AG04450 (cell line): ENCODE results near the gene ALDH3B2. TPM values are rescaled to one million over a fixed set of nuclear protein-coding genes. Genes with fewer than 3 reads are reported as not detected.
"Not testable (repeated sequence)": the region's sequence is repeated elsewhere in the genome, so short reads cannot be mapped to it uniquely, and the experiment has no call there.

Experiments
- CTCF ChIA-PET: fragments of 300-600, 350-600 bp; formaldehyde crosslinking; extraction: SDS; loops from one replicate; lab custom pipeline; 2022; ENCODE audit warnings: antibody characterized with exemption, inconsistent platforms; lab: Charles Lee
- POLR2A ChIA-PET: fragments of 350-600 bp; formaldehyde crosslinking; extraction: SDS; loops from one replicate; lab custom pipeline; 2021; ENCODE audit warnings: antibody characterized with exemption, inconsistent platforms; lab: Yijun Ruan, JAX
- DNase-seq: peaks from one replicate; pipeline ENCODE4 v3.0.0-alpha.2; 2011; ENCODE audit warnings: low read depth, low spot score
- H3K27ac ChIP-seq: one replicate; pipeline ENCODE4 v1.5.1; 2012; ENCODE audit warnings: low read depth, low read length, control low read depth
- H3K27me3 ChIP-seq: one replicate; pipeline ENCODE4 v1.6.0; 2012; ENCODE audit warnings: low read length; ENCODE audit not compliant: control insufficient read depth, insufficient read depth
- H3K4me3 ChIP-seq: 2 replicates; pipeline ENCODE4 v1.5.1; 2011; ENCODE audit warnings: mild to moderate bottlenecking, low read depth, low read length, control low read depth
- H3K9me3 ChIP-seq: 2 replicates; pipeline ENCODE4 v1.5.1; 2012; ENCODE audit warnings: low read length; ENCODE audit not compliant: control insufficient read depth, insufficient read depth
- polyA plus RNA-seq: library from polyadenylated mRNA; depleted of rRNA; stranded (reverse); fragments of >200 nt; gene quantifications from 2 replicates; pipeline ENCODE4 v1.2.3, GENCODE V29; 2011
- TF ChIP-seq, protein P1 (sequence below): IDR thresholded peaks from 2 replicates; pipeline ENCODE4 v1.5.1; 2011; ENCODE audit warnings: low read depth, low read length, control low read depth, inconsistent platforms

ALDH3B2 gene
- polyA plus RNA-seq, 1 experiment, result not detected

DNA sequence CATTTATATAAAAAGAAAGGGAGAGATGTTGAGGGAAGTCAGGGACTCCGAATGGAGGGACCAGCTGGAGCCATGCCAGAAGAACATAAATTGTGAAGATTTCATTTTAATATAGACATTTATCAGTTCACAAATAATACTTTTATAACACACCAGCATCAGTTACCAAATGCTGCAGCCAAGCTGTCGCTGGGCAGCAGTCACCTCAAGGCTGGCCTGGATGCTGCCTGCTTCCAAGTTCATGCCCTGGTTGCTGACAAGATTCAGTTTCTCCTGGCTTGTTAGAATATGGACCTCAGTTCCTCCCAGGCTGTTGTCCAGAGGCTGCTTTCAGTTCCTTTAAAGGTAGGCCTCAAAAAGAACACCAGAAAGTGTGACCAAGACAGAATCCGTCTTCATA lies 30.8 kb upstream of the ALDH3B2 start:
- POLR2A ChIA-PET, result no interaction called here
- TF ChIP-seq, protein P1, sequence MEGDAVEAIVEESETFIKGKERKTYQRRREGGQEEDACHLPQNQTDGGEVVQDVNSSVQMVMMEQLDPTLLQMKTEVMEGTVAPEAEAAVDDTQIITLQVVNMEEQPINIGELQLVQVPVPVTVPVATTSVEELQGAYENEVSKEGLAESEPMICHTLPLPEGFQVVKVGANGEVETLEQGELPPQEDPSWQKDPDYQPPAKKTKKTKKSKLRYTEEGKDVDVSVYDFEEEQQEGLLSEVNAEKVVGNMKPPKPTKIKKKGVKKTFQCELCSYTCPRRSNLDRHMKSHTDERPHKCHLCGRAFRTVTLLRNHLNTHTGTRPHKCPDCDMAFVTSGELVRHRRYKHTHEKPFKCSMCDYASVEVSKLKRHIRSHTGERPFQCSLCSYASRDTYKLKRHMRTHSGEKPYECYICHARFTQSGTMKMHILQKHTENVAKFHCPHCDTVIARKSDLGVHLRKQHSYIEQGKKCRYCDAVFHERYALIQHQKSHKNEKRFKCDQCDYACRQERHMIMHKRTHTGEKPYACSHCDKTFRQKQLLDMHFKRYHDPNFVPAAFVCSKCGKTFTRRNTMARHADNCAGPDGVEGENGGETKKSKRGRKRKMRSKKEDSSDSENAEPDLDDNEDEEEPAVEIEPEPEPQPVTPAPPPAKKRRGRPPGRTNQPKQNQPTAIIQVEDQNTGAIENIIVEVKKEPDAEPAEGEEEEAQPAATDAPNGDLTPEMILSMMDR, result no peak

DNA sequence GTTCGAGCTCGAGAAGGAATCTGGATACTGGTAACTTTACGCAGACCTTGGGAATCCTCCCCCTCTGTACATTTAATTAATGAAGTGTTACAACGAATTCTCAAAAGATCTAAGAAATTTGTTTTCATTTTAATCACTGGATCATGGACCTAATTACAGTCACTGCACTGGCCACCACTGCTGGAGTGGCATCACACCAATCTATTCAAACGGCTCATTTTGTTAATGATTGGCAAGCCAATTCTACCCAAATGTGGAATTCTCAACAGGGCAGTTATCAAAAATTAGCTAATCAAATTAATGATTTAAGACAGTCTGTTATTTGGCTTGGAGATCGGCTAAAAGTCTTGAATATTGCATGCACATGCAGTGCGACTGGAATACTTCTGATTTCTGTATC lies 30.1 kb upstream of the ALDH3B2 start:
- CTCF ChIA-PET, result no interaction called here
- peaks cover 5% of the 10 kb centered on the region for H3K27me3 ChIP-seq
- no peak overlapping the region for H3K4me3 ChIP-seq
- POLR2A ChIA-PET, result no interaction called here
- H3K27ac ChIP-seq, result no peak overlapping the region
- TF ChIP-seq, protein P1, result no peak
- H3K9me3 ChIP-seq, result no peaks in the 10 kb centered on the region
- DNase-seq, result no peak

More for the DNA sequence above, 30.8 kb upstream of the ALDH3B2 start:
- DNase-seq, result no peak
- H3K27me3 ChIP-seq, result peaks cover 5% of the 10 kb centered on the region
- CTCF ChIA-PET, result no interaction called here
- H3K4me3 ChIP-seq, result no peak overlapping the region
- no peak overlapping the region for H3K27ac ChIP-seq
- no peaks in the 10 kb centered on the region for H3K9me3 ChIP-seq

DNA sequence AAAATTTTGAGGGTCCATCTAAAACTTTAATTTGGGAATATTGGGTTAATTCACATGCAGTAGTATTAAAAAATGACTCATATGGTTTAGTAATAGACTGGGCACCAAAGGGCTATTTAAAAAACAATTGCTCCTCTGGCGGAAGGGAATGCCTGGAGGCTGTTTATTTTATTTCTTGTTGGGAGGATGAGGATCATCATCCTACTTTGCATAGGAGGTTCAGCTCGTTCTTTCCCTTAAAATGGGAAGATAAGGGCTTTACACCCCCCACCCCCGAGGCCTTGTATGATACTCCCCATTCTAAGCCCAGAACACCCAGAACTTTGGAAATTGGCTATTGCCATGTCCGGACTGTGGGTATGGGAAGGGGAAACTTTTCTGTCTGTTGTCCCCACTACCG lies 29.3 kb upstream of the ALDH3B2 start:
- DNase-seq, CTCF ChIA-PET, POLR2A ChIA-PET: not testable (repeated sequence)

DNA sequence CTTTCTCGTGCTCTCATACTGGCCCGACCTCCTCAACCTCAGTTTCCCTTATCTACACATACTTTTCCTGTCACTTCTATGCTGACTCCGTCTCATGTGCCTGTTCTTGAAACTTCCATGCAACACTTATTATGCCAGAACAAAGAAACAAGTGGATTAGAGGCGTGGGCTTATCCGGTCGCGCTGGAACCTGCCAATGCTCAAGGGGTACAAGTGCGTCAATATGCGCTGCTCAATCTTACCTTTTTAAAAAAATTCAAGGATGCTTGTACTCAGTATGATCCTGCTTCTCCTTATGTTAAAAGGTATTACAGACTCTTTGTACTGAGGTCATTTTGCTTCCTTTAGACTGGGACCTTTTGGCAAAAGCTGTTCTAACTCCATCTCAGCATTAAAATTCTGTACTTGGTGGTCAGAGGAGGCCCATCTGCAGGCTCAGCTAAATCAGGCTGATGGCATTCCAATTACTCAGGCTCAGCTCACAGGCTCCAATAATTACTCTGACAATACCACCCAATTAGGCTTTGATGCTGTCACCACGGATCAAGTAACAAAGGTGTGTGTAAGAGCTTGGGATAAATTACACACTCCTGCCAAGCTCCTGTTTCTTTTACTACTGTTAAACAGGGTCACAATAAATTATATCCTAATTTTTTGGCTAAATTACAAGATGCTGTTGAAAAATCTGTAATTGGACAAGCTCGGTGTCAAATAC lies 26.3 kb upstream of the ALDH3B2 start:
- TF ChIP-seq, protein P1, result no peak
- Histone ChIP-seq H3K27ac (no peak overlapping the region), H3K9me3 (no peaks in the 10 kb centered on the region; the same call in 1 of the 2 replicates), H3K27me3 (peaks cover 25% of the 10 kb centered on the region), H3K4me3 (no peak overlapping the region)
- POLR2A ChIA-PET, result no interaction called here
- CTCF ChIA-PET, result interaction anchor here (1.4 kb wide), 1 partner anchor 71 kb away, joined by 5 read pairs; the partner anchor contains the start of gene NUDT8
- no peak for DNase-seq

More for the DNA sequence above, 29.3 kb upstream of the ALDH3B2 start:
- H3K4me3 ChIP-seq, H3K27me3 ChIP-seq, H3K27ac ChIP-seq, H3K9me3 ChIP-seq: not testable (repeated sequence)

DNA sequence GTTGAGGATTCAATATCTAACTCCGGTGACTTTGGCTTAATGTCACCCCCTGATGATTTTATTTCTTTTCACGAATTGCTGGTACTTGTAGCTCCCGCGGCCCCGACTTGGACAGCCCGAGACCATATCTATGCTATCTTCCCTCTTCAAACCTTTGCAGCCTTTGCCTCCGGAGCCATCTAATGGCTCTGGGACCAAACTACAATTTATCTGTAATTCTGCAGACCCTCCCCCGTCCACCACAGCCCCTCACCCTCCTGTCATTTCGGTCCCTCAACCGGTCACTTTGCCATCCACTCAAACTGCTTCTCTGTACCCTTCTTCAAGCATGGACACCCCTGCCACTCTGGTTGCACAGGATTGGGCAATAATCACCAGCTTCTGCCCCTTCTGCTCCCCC lies 25.7 kb upstream of the ALDH3B2 start:
- H3K9me3 ChIP-seq, result peaks cover 3% of the 10 kb centered on the region; the same call in 1 of the 2 replicates
- POLR2A ChIA-PET, result no interaction called here

More for the DNA sequence above, 25.7 kb upstream of the ALDH3B2 start:
- Histone ChIP-seq H3K27ac (no peak overlapping the region), H3K4me3 (no peak overlapping the region), H3K27me3 (peaks cover 31% of the 10 kb centered on the region)
- CTCF ChIA-PET, result interaction anchor here (1.4 kb wide), 1 partner anchor 71 kb away, joined by 5 read pairs; the partner anchor contains the start of gene NUDT8
- TF ChIP-seq, protein P1, result no peak
- no peak for DNase-seq
